PC-3 (cell line): ENCODE results near the gene SALL3.

Experiments
- EZH2 ChIP-seq: fragments of 300-600 bp; sonication (generic); IDR thresholded peaks from one replicate; pipeline ENCODE4 v1.6.1; 2017; ENCODE audit warnings: antibody characterized with exemption, mild to moderate bottlenecking, low read length; ENCODE audit not compliant: unreplicated experiment
- EZH2phosphoT487 ChIP-seq: fragments of 300-600 bp; sonication (generic); IDR thresholded peaks from 2 replicates; pipeline ENCODE4 v1.6.1; 2018; ENCODE audit warnings: mild to moderate bottlenecking, antibody characterized with exemption, low read length, borderline replicate concordance
- TF ChIP-seq, protein P1 (sequence below): fragments of 300-600 bp; sonication (generic); conservative IDR thresholded peaks from 2 replicates; pipeline ENCODE4 v1.5.1; 2017; ENCODE audit warnings: antibody characterized with exemption, low read depth, mild to moderate bottlenecking, low read length

- TF ChIP-seq, protein P1, sequence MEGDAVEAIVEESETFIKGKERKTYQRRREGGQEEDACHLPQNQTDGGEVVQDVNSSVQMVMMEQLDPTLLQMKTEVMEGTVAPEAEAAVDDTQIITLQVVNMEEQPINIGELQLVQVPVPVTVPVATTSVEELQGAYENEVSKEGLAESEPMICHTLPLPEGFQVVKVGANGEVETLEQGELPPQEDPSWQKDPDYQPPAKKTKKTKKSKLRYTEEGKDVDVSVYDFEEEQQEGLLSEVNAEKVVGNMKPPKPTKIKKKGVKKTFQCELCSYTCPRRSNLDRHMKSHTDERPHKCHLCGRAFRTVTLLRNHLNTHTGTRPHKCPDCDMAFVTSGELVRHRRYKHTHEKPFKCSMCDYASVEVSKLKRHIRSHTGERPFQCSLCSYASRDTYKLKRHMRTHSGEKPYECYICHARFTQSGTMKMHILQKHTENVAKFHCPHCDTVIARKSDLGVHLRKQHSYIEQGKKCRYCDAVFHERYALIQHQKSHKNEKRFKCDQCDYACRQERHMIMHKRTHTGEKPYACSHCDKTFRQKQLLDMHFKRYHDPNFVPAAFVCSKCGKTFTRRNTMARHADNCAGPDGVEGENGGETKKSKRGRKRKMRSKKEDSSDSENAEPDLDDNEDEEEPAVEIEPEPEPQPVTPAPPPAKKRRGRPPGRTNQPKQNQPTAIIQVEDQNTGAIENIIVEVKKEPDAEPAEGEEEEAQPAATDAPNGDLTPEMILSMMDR = no peak
- TF ChIP-seq EZH2 (no peak), EZH2phosphoT487 (no peak)
These were observed 3.8 kb upstream of the SALL3 start for GRCh38 chr18:78975699-78976335.
